HG02852 (cell line): ENCODE data around the gene SETD5.
A peak's percentile ranks its signal among the peaks of the same experiment; 100 is the strongest.

ENCODE experiments used
- ATAC-seq: cut with Tn5 transposase; IDR thresholded peaks from one replicate; pipeline ENCODE4 v1.9.1; 2021; ENCODE audit warnings: mild to moderate bottlenecking, moderate library complexity; ENCODE audit not compliant: unreplicated experiment

SETD5 gene, protein sequence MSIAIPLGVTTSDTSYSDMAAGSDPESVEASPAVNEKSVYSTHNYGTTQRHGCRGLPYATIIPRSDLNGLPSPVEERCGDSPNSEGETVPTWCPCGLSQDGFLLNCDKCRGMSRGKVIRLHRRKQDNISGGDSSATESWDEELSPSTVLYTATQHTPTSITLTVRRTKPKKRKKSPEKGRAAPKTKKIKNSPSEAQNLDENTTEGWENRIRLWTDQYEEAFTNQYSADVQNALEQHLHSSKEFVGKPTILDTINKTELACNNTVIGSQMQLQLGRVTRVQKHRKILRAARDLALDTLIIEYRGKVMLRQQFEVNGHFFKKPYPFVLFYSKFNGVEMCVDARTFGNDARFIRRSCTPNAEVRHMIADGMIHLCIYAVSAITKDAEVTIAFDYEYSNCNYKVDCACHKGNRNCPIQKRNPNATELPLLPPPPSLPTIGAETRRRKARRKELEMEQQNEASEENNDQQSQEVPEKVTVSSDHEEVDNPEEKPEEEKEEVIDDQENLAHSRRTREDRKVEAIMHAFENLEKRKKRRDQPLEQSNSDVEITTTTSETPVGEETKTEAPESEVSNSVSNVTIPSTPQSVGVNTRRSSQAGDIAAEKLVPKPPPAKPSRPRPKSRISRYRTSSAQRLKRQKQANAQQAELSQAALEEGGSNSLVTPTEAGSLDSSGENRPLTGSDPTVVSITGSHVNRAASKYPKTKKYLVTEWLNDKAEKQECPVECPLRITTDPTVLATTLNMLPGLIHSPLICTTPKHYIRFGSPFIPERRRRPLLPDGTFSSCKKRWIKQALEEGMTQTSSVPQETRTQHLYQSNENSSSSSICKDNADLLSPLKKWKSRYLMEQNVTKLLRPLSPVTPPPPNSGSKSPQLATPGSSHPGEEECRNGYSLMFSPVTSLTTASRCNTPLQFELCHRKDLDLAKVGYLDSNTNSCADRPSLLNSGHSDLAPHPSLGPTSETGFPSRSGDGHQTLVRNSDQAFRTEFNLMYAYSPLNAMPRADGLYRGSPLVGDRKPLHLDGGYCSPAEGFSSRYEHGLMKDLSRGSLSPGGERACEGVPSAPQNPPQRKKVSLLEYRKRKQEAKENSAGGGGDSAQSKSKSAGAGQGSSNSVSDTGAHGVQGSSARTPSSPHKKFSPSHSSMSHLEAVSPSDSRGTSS (N-terminal part only)

DNA sequence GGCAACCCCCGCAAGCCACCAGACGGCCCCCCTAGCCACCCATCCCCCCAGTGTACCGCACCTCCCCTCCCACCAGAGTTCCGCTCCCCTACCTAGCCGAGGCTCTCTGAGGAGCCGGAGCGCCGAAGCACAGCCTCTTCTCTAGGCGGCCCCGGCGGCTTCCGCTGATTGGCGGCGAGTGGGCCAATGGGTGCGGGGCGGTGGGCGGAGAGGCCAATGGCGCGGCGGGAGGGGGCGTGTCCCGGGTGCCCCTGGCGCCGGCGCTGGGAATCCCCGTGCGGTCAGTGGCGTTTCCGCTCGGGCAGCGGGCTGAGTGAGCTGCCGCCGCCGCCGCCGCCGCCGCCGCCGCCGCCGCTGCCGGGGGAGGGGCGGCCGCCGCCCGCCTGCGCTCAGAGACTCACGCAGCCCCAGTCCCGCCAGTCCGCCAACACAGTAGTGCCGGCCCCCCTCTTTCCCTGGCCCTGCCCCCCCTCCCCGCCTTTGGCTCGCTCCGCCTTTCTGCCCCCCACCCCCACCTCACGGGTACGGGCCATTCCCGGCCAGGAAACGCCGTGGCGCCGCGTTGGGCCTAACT is at the start of gene SETD5:
Gene SETD5 (plus strand): TSS at position 284 of the 574 bp plus-strand sequence. CDS start 31,324 bp downstream, outside the sequence.
- ATAC-seq = peak; percentile 40

GRCh38 chr3:9347887-9348286 is 49.5 kb upstream of the SETD5 start:
- no peak for ATAC-seq

DNA sequence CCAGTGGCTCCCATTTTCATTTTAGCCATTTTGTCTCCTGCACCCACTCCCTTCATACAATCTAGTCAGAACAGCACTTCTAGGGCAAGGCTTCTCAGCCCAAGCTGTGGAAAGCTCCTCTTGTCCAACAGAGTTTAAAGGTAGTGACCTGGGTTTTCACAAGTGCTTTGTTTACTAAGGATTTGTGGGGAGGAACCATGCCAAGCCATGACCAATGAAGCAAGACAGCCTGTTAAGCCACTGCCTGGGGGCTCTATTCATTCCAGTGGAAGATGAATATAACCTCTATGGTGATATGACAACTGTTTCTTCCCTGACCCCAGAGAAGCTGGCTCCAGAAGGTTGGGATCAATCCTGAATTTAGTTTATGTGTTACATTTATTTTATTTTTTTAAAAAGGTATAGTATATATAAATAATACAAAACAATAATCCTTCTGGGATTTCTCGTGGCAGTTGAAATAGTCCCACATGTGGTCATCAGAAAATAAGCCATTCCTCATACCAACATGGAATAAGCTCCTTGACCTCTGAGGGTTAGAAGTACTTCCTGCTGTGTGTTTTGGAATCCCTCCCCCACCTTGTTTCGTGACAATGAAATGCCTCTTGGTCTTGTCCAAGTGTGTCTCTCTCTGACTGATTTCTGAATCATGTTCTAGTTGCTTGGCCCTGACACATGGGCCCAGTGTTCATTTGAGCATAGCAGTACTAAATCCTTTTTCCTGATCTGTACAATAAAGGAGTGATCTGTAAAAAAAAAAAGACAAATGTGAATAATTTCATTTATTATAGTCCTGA is 47.9 kb upstream of the SETD5 start:
- no peak for ATAC-seq

GRCh38 chr3:9351709-9352126 is 45.7 kb upstream of the SETD5 start:
- no peak for ATAC-seq

- ATAC-seq = peak; percentile 57
Observed at GRCh38 chr3:9352917-9353752, 44.3 kb upstream of the SETD5 start.

DNA sequence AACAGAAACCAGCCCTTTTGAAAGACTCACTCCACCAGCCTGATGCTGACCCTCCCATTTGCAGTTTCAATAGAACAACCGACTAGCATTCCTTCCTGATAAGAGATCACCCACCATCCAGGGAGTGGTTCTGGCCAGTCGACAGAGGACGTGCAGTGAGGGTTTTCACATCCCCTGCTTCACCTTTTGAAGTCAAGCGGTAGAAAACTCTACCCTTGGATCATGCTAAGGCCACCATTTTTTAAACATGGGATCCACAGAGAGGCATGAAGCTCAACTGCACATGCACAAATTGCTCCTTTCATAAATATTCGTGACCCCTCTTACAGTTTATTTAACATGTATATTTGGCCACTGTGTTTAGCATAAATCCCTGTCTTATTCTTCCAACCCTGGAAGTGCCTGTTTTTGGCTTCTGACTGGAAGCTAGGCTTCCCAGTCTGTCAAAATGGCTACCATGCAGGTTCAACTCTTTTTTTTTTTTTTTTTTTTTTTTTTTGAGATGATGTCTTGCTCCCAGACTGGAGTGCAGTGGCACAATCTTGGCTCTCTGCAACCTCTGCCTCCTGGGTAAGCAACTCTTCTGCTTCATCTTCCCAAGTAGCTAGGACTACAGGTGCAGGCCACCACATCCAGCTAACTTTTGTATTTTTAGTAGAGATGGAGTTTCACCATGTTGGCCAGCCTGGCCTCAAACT is 35.6 kb upstream of the SETD5 start:
- ATAC-seq = no peak

DNA sequence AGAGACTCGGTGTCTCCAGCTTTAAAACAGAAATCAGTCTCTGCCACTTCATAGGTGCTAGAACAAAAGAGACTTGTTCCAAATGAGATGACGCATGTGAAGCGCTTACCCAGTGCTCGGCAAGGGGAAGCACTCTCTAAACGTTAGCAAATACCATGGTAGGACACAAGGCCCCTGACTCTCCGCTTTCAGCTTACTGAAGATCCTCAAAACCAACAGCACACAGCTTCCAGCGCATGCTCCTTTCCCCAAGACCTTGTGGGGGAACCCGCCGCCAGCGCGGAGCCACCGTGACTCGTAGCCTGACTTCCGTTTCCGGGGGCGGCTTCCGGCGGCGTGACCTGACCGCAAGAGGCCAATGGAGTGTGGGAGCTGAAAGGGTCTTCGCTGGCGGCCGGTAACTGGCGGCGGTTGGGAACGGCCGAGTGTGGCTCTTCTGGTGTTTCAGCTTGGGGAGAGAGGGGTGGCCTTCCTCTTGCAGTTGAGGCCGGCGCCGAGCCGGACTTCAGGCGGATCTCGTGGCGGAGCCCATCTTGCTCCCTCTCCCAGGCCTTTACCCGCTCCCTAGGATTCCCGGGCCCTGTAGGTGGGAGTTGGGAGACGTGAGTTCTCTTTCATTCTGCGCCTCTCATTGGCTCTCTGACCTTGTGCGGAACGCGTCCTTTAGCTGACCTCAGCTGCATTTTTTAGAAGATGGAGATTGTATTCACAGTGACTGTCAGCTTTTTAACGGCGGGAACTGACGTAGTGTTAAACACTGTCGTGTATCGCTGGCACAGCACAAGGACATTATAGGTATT is 34.5 kb upstream of the SETD5 start, which contains the start of gene THUMPD3:
Gene THUMPD3 (plus strand): TSS at position 324 of the 800 bp plus-strand sequence. CDS start 2,015 bp downstream, outside the sequence.
- ATAC-seq = peak; percentile 99

GRCh38 chr3:9369508-9369907 is 27.9 kb upstream of the SETD5 start:
- no peak for ATAC-seq

- no peak for ATAC-seq
Observed at GRCh38 chr3:9373465-9373864, 23.9 kb upstream of the SETD5 start.

DNA sequence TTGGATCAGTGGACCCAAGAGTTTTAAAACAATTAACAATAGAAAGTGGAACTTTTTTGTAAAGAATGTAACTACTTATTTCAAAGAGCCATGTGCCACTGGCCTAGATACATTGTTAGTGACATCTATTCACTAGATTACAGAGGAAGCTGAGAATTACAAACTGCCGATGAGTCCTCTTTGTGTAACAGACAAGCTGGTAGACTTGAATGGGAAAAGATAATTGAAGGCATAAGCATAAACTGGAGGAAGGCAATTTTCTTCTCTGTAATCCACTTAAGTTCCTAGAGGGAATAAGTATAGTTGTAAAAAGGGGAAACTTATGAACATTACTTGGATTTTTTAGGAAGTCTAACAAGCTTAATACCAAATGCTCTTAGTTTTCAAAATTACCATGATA is 19.4 kb upstream of the SETD5 start:
- no peak for ATAC-seq

GRCh38 chr3:9379327-9379726 is 18.1 kb upstream of the SETD5 start:
- no peak for ATAC-seq

- ATAC-seq = no peak
Observed at GRCh38 chr3:9380014-9380413, 17.4 kb upstream of the SETD5 start.

DNA sequence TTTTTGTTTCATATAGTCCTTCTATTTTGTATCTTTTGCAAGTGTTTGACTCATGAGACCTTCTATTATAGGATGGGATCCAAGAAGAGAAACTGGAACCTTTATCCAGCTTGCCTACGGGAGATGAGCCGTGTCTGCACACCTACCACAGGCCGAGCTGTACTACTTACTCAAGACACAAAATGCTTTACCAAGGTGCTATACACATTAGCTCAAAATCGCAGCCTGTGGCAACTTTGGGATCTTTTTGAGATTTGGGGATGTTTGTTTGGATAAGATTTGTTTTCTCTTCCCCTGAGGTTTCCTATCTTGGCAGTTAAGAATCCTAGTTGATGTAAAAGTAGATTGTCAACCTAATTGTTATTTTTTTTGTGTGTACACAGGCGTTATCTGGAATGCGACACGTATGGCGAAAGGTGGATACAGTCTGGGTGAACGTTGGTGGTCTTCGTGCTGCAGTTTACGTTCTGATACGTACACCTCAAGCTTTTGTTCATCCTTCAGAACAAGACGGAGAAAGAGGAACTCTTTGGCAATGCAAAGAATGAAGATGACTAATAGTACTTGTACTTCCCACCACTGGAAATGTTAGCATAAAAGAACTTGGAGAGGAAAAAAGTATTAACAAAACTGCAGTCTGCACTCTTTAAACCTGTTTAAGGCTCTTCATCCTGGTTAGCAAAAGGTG is 13.1 kb upstream of the SETD5 start:
- no peak for ATAC-seq

DNA sequence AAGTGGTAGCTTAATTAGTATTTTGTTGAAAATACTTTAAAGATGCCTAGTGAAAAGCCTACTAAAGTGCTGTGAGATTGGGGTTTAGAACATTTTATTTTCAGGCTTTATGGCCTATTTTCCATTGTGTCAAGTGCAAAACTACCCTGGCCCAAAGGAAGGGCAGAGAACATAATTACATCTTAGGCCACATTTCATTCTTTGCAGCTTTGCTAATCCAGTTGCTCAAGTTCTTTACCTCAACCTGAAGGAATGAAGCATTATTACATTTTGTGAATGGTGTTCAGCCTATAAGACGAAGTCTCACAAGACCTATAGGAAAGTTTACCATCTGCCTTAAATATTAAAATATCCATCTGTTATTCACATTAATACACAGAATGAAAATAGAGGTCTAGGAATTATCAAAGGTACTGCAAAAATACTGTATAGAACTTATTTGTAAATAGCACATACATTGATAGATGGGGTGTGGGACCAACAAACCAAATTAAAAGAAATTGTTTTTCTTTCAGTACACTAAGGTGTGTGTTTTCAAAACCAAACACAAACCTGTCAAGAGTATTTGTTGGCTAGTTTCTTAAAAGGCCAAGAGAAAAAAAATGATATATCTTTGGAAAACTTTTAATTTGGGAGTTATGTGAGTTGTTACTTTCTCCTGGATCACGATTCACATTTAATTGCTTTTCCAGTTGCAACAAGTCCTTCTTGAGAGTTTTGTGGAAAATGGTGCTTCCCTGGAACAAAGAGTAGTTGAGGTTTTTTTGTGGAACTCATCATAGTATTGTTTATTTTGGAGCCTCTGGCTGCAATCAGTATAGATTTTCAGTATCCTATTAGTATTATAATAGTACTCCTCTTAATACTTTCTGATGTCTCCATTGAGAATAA is 12.0 kb upstream of the SETD5 start:
- no peak for ATAC-seq

GRCh38 chr3:9386078-9386459 is 11.3 kb upstream of the SETD5 start:
- ATAC-seq = no peak
